ENCODE measurements around the gene MYLIP. TPM values are rescaled to one million over a fixed set of nuclear protein-coding genes. Genes with fewer than 3 reads are reported as not detected.

The MYLIP gene
- total and polyA plus RNA-seq, 8 donors, result 6.6 to 20.2 (median 12.0) TPM

GRCh38 chr6:16140607-16141006, 11.7 kb downstream of the MYLIP start:
- Histone ChIP-seq H3K9me3 (no peaks in the 10 kb centered on the region), H3K4me1 (peaks cover 14 to 40% (median 33%) of the 10 kb centered on the region in 3 donors), H3K4me3 (no peak overlapping the region), H3K27me3 (no peaks in the 10 kb centered on the region), H3K36me3 (peaks cover 0 to 41% (median 30%) of the 10 kb centered on the region in 3 donors), H3K27ac (no peak overlapping the region)
- WGBS, 2 donors, result 83 to 84% methylated on average over 7 of the region's 7 CpGs
- intact Hi-C loops (cut with DNase I), result no loop called here
- DNase-seq, result no peak
- no peak for TF ChIP-seq CTCF (IDR thresholded peaks at IDR 0.05)
- no peak for FAIRE-seq
- no peak for ATAC-seq

- no peak overlapping the region for H3K27ac ChIP-seq
- TF ChIP-seq CTCF (IDR thresholded peaks at IDR 0.05), result no peak
- intact Hi-C loops (cut with DNase I), result no loop called here
- peaks cover 19 to 40% (median 35%) of the 10 kb centered on the region in 3 donors for H3K4me1 ChIP-seq
- ATAC-seq (peak in 1 of 4 donors; percentile 26), FAIRE-seq (no peak), DNase-seq (no peak)
- no peaks in the 10 kb centered on the region for H3K9me3 ChIP-seq
- peaks cover 0 to 49% (median 30%) of the 10 kb centered on the region in 3 donors for H3K36me3 ChIP-seq
- H3K27me3 ChIP-seq, result no peaks in the 10 kb centered on the region
- no peak overlapping the region for H3K4me3 ChIP-seq
These were observed 12.6 kb downstream of the MYLIP start for GRCh38 chr6:16141514-16141913.

GRCh38 chr6:16145038-16145437, 16.2 kb downstream of the MYLIP start:
- FAIRE-seq, result no peak
- no peak for TF ChIP-seq CTCF (IDR thresholded peaks at IDR 0.05)
- Histone ChIP-seq H3K9me3 (no peaks in the 10 kb centered on the region), H3K27me3 (no peaks in the 10 kb centered on the region), H3K4me3 (no peak overlapping the region), H3K36me3 (peaks cover 0 to 49% (median 30%) of the 10 kb centered on the region in 3 donors), H3K27ac (no peak overlapping the region), H3K4me1 (peaks cover 12 to 26% (median 13%) of the 10 kb centered on the region in 3 donors)
- WGBS, 2 donors, result 88 to 91% methylated on average over 13 of the region's 13 CpGs
- no peak for DNase-seq
- intact Hi-C loops (cut with DNase I), result no loop called here
- ATAC-seq, result no peak

GRCh38 chr6:16146028-16146427, 17.1 kb downstream of the MYLIP start:
- Histone ChIP-seq H3K27ac (no peak overlapping the region), H3K4me3 (no peak overlapping the region), H3K9me3 (no peaks in the 10 kb centered on the region), H3K36me3 (peaks cover 0 to 49% (median 30%) of the 10 kb centered on the region in 3 donors), H3K4me1 (peaks cover 12 to 26% (median 13%) of the 10 kb centered on the region in 3 donors), H3K27me3 (no peaks in the 10 kb centered on the region)
- FAIRE-seq (no peak), ATAC-seq (peak; percentile 17 to 40 (median 31)), DNase-seq (no peak)
- TF ChIP-seq CTCF (IDR thresholded peaks at IDR 0.05), result no peak
- intact Hi-C loops (cut with DNase I), result no loop called here
- 42 to 43% methylated on average over 4 of the region's 4 CpGs for WGBS, 2 donors

GRCh38 chr6:16146527-16146955, 17.7 kb downstream of the MYLIP start:
- FAIRE-seq (no peak), ATAC-seq (peak; percentile 39 to 72 (median 62)), DNase-seq (peak in 1 of 6 donors; percentile 33)
- Histone ChIP-seq H3K4me3 (no peak overlapping the region), H3K27ac (no peak overlapping the region), H3K27me3 (no peaks in the 10 kb centered on the region), H3K4me1 (peaks cover 12 to 26% (median 13%) of the 10 kb centered on the region in 3 donors), H3K9me3 (no peaks in the 10 kb centered on the region), H3K36me3 (peaks cover 0 to 48% (median 30%) of the 10 kb centered on the region in 3 donors)
- TF ChIP-seq CTCF (IDR thresholded peaks at IDR 0.05), result no peak
- intact Hi-C loops (cut with DNase I), result no loop called here
- WGBS, 2 donors, result 12 to 17% methylated on average over 8 of the region's 8 CpGs

All from pancreas (tissue), 10 donors.